ENCODE data around the gene AUTS2.
"Not testable (repeated sequence)": the region's sequence is repeated elsewhere in the genome, so short reads cannot be mapped to it uniquely, and the experiment has no call there.

The AUTS2 gene

GRCh38 chr7:70591643-70592042, 993.4 kb downstream of the AUTS2 start:
- H3F3A ChIP-seq (ENCODE audit: insufficient read depth, low read length), result no peaks in the 10 kb centered on the region
- no peak for TF ChIP-seq EZH2 (IDR thresholded peaks at IDR 0.05; ENCODE audit: borderline replicate concordance, low read length)
- no peak for TF ChIP-seq CTCF (IDR thresholded peaks at IDR 0.05; ENCODE audit: low read length)
- no peaks in the 10 kb centered on the region for H3K9me3 ChIP-seq (ENCODE audit: low read length)
- no peak overlapping the region for H3K9ac ChIP-seq (ENCODE audit: low read length)
- no peaks in the 10 kb centered on the region for H3K27me3 ChIP-seq (ENCODE audit: insufficient read depth, low read length)
- peaks cover 13% of the 10 kb centered on the region for H3K4me1 ChIP-seq (ENCODE audit: insufficient read depth, low read length, severe bottlenecking)
- H3K4me2 ChIP-seq (ENCODE audit: low read length), result no peak overlapping the region
- no peaks in the 10 kb centered on the region for H3K9me2 ChIP-seq (ENCODE audit: low read depth, low read length)
- H3K79me2 ChIP-seq (ENCODE audit: insufficient read depth, low read length), result no peaks in the 10 kb centered on the region
- no peak overlapping the region for H2AFZ ChIP-seq (ENCODE audit: low read length)
- H3K4me3 ChIP-seq (ENCODE audit: low read depth, low read length, poor library complexity, severe bottlenecking), result no peak overlapping the region
- no peaks in the 10 kb centered on the region for H4K20me1 ChIP-seq (ENCODE audit: insufficient read depth, low read length)
- no peak overlapping the region for H3K27ac ChIP-seq (ENCODE audit: low read depth, low read length, poor library complexity, severe bottlenecking)
- no peaks in the 10 kb centered on the region for H3K36me3 ChIP-seq (ENCODE audit: insufficient read depth, low read length)

DNA sequence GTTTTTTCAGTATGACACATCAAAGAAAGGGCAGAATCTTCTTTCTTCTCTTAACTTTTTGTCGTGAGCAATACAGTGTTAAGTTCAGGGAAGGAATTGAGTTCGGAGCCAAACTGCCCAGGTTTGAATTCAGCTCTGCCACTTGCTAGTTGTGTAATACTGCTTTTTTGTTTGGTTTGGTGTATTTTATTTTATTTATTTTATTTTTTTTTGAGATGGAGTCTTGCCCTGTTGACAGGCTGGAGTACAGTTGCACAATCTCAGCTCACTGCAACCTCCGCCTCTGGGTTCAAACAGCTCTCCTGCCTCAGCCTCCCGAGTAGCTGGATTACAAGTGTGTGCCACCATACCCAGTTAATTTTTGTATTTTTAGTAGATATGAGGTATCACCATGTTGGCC, 993.9 kb downstream of the AUTS2 start:
- no peak for TF ChIP-seq CTCF (IDR thresholded peaks at IDR 0.05; ENCODE audit: low read length)
- no peak for TF ChIP-seq EZH2 (IDR thresholded peaks at IDR 0.05; ENCODE audit: borderline replicate concordance, low read length)
- H3K79me2 ChIP-seq (ENCODE audit: insufficient read depth, low read length), result no peaks in the 10 kb centered on the region
- no peak overlapping the region for H3K4me3 ChIP-seq (ENCODE audit: low read depth, low read length, poor library complexity, severe bottlenecking)
- H3K4me1 ChIP-seq (ENCODE audit: insufficient read depth, low read length, severe bottlenecking), result peaks cover 16% of the 10 kb centered on the region
- H3K9me3 ChIP-seq (ENCODE audit: low read length), result no peaks in the 10 kb centered on the region
- H3K27ac ChIP-seq (ENCODE audit: low read depth, low read length, poor library complexity, severe bottlenecking), result no peak overlapping the region
- H3K27me3 ChIP-seq (ENCODE audit: insufficient read depth, low read length), result no peaks in the 10 kb centered on the region
- H2AFZ ChIP-seq (ENCODE audit: low read length), result no peak overlapping the region
- no peaks in the 10 kb centered on the region for H4K20me1 ChIP-seq (ENCODE audit: insufficient read depth, low read length)
- no peak overlapping the region for H3K9ac ChIP-seq (ENCODE audit: low read length)
- no peaks in the 10 kb centered on the region for H3K36me3 ChIP-seq (ENCODE audit: insufficient read depth, low read length)
- H3K4me2 ChIP-seq (ENCODE audit: low read length), result no peak overlapping the region
- H3F3A ChIP-seq (ENCODE audit: insufficient read depth, low read length), result no peaks in the 10 kb centered on the region
- no peaks in the 10 kb centered on the region for H3K9me2 ChIP-seq (ENCODE audit: low read depth, low read length)

- Histone ChIP-seq H3K9me3 (ENCODE audit: low read length) (no peaks in the 10 kb centered on the region), H3K36me3 (ENCODE audit: insufficient read depth, low read length) (no peaks in the 10 kb centered on the region), H2AFZ (ENCODE audit: low read length) (no peak overlapping the region), H3K4me3 (ENCODE audit: low read depth, low read length, poor library complexity, severe bottlenecking) (no peak overlapping the region), H4K20me1 (ENCODE audit: insufficient read depth, low read length) (no peaks in the 10 kb centered on the region), H3K9ac (ENCODE audit: low read length) (no peak overlapping the region), H3K27ac (ENCODE audit: low read depth, low read length, poor library complexity, severe bottlenecking) (no peak overlapping the region), H3K27me3 (ENCODE audit: insufficient read depth, low read length) (no peaks in the 10 kb centered on the region), H3K4me2 (ENCODE audit: low read length) (no peak overlapping the region), H3K4me1 (ENCODE audit: insufficient read depth, low read length, severe bottlenecking) (peaks cover 16% of the 10 kb centered on the region), H3K79me2 (ENCODE audit: insufficient read depth, low read length) (no peaks in the 10 kb centered on the region), H3K9me2 (ENCODE audit: low read depth, low read length) (no peaks in the 10 kb centered on the region), H3F3A (ENCODE audit: insufficient read depth, low read length) (no peaks in the 10 kb centered on the region)
- no peak for TF ChIP-seq CTCF (IDR thresholded peaks at IDR 0.05; ENCODE audit: low read length)
- no peak for TF ChIP-seq EZH2 (IDR thresholded peaks at IDR 0.05; ENCODE audit: borderline replicate concordance, low read length)
These were observed 995.9 kb downstream of the AUTS2 start for GRCh38 chr7:70594170-70594569.

DNA sequence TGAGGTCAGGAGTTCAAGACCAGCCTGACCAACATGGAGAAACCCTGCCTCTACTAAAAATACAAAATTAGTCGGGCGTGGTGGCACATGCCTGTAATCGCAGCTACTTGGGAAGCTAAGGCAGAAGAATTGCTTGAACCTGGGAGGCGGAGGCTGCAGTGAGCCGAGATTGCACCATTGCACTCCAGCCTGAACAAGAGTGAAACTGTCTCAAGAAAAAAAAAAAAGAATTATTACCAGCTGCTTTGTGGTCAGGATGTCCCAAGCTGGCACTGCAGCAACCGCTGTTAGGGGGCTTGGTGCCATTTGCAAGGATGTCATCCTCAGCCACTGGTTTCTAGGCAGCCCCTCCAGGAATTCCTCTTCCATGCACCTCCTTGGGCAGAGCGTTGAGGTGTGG, 996.6 kb downstream of the AUTS2 start:
- not testable (repeated sequence) for H3K79me2 ChIP-seq (ENCODE audit: insufficient read depth, low read length); H4K20me1 ChIP-seq (ENCODE audit: insufficient read depth, low read length); H3K27me3 ChIP-seq (ENCODE audit: insufficient read depth, low read length); H3K9ac ChIP-seq (ENCODE audit: low read length); H3K9me3 ChIP-seq (ENCODE audit: low read length); H3K27ac ChIP-seq (ENCODE audit: low read depth, low read length, poor library complexity, severe bottlenecking); H3F3A ChIP-seq (ENCODE audit: insufficient read depth, low read length); H3K36me3 ChIP-seq (ENCODE audit: insufficient read depth, low read length); H2AFZ ChIP-seq (ENCODE audit: low read length); H3K9me2 ChIP-seq (ENCODE audit: low read depth, low read length)
- H3K4me2 ChIP-seq (ENCODE audit: low read length), result peak overlapping the region; percentile 75; the same call in 1 of the 2 replicates
- H3K4me3 ChIP-seq (ENCODE audit: low read depth, low read length, poor library complexity, severe bottlenecking), result peak overlapping the region; percentile 56
- H3K4me1 ChIP-seq (ENCODE audit: insufficient read depth, low read length, severe bottlenecking), result peaks cover 16% of the 10 kb centered on the region

Data from OCI-LY1 (cell line).